WI38 (cell line): ENCODE results near the gene GAGE2A.

Experiments used
- H3K4me3 ChIP-seq: 2 replicates; pipeline ENCODE4 v1.5.1; 2011; ENCODE audit warnings: low read depth, mild to moderate bottlenecking, control low read depth, low read length
- TF ChIP-seq, protein P1 (sequence below): IDR thresholded peaks from 2 replicates; pipeline ENCODE4 v1.5.1; 2012; ENCODE audit warnings: low read depth, mild to moderate bottlenecking, control low read depth, low read length

Gene GAGE2A

DNA sequence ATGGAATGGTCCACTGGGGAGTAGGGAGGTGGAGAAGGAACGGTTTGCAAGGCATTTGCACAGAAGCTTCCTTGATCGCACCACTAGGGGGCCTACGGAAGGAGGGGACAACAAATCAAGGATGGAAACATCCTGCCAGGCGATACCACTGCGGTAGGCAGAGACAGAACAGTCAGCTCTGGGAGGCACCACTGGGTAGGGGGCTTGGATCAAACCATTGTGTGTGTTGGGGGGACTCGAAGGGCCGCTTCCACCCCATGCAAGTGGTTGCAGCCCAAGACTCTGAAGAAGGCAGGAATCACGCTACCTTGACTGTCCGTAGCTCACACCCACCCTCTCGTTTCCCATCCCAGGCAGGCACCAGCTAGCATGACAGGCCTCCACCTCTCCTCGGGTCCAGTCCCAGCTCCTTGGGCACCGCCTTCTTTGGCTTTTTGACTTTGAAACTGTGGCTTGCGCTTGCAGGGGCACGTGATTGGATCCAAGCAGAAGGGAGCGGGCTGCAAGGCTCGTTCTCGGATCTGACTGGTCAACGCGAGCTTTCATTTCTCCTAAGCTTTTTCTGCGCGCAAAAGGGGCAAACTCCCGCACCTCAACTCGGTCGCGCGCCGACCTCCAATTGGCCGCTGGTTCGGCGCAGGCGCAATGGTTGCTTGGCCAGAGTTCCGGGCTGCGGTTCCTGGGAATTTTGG, 37.9 kb downstream of the GAGE2A start:
- TF ChIP-seq, protein P1, sequence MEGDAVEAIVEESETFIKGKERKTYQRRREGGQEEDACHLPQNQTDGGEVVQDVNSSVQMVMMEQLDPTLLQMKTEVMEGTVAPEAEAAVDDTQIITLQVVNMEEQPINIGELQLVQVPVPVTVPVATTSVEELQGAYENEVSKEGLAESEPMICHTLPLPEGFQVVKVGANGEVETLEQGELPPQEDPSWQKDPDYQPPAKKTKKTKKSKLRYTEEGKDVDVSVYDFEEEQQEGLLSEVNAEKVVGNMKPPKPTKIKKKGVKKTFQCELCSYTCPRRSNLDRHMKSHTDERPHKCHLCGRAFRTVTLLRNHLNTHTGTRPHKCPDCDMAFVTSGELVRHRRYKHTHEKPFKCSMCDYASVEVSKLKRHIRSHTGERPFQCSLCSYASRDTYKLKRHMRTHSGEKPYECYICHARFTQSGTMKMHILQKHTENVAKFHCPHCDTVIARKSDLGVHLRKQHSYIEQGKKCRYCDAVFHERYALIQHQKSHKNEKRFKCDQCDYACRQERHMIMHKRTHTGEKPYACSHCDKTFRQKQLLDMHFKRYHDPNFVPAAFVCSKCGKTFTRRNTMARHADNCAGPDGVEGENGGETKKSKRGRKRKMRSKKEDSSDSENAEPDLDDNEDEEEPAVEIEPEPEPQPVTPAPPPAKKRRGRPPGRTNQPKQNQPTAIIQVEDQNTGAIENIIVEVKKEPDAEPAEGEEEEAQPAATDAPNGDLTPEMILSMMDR = 0 out of 2 replicates have a peak, but pooled peaks have one; percentile 6
- H3K4me3 ChIP-seq = no peak overlapping the region

DNA sequence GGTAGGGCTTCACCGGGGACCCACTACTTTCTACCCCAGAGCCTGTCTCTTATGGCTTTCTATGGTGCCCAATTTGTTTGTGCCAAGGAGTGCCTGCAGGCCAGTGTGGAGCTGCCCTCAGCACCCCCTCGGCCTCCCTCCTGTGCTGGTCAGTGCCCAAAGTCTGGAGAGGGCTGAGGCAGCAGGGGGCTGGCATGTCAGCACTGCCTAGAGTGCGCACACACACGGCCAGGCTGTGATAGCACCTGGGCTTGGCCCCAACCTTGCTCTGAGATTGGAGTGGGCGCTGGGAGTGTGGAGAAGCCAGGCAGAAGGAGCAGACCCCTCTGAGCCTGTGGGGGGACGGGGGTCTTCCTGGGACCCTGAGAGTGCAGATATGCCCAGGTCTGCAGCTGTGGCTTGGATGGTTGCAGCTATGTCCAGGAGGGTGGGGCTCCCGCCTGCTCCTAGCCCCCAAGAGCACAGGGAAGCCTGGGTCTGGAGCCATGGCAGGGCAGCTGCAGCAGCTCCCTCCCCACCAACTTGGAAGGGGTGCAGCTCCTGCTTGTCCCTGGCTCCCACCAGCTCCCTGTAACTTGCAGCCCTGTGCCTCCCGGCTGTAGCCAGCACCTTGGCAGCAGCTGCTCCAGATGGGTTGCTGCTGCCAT, 55.8 kb downstream of the GAGE2A start:
- TF ChIP-seq, protein P1 = no peak
- H3K4me3 ChIP-seq = no peak overlapping the region
